GM18861 (cell line): ENCODE data around the gene PSME2.

ENCODE experiments used
- ATAC-seq: cut with Tn5 transposase; IDR thresholded peaks from one replicate; pipeline ENCODE4 v1.9.1; 2021; ENCODE audit not compliant: unreplicated experiment

The PSME2 gene, protein sequence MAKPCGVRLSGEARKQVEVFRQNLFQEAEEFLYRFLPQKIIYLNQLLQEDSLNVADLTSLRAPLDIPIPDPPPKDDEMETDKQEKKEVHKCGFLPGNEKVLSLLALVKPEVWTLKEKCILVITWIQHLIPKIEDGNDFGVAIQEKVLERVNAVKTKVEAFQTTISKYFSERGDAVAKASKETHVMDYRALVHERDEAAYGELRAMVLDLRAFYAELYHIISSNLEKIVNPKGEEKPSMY

DNA sequence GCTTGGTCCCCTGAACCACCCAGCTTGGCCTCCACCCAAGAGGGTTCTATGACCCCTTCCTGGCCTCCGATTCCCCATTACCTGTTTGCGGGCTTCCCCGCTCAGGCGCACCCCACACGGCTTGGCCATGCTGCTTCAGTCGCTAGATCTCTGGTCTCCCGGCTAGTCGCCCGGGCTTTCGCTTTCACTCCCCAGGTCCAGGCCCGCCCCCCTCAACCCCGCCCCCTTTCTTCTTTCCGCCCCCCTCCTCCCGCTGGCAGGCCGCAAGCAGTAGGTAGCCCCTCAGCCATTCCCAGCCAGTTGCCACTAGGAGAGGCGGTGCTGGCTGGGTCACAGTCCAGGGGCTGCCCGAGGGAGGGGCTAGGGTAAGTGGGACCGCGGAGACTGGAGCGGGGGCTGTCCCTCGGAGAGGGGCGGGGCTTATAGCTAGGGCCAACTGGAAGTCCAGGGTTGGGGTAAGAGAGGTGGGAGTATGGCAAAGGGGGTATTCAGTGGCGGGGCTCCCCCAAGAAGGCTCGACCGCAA is at the start of gene PSME2:
PSME2 (minus strand) TSS at position 158 of the 525 bp plus-strand sequence; CDS start at position 129, 29 bp downstream.
- peak; percentile 53 for ATAC-seq

DNA sequence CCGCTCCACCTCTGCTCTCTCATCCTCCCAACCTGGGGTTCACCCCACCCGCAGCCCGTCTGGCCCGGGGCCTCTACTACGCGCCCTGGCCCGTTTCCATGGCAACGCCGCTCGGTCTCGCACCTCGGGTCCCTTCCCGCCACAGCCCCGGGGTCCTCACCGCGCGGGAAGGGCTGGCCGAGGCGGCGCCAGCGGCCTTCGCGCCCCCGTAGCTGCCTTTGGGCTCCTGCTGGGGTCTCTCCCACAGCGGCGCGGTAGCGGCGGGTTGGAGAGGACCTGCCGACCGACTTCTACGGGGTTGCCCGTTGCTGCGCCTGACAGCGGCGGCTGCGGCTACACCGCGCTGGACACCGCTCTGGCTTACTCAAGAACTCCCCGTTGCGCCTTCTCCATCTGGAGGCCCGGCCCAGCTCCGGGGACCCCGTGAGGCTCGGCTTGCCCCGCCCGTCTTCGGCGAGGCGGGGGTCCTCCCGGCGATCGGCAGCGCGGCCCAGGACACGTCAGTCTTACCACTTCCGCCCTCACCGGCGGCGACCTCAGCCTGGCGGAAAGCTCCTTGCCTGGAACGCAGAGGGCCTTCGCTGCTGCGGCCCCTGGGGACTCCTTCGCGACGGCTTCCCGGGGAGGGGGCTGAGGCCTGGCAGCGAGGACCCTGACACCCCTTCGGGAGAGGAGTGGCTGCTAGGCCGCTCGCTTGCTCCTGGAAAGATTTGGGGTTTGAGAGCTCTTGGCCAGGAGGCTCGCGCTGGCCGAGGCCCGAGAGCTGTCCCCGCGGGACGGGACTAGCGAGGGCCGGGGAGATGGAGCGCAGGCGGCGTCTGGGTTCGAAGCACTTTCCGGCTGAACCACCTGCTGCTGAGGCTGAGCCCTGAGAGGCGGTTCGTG is 49.0 kb upstream of the PSME2 start, which contains the start of gene TM9SF1:
TM9SF1 (minus strand) TSS at position 256 of the 885 bp plus-strand sequence. CDS start 422 bp downstream, outside the sequence.
- peak; percentile 78 for ATAC-seq

DNA sequence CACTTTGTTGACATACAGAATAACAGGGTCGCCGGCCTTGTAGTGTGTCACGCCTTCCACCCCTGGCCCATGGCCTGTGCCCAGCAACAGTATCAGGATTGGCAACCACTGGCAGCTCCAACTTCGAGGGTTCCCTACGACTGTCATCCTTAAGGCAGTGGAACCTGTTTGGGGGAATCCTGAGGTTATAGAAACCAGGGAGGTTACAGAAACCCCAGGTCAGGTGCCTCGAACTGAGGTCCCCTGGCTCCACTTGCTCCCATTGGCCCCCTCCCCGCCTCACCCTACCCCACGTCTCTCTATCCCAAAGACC is 48.4 kb upstream of the PSME2 start:
- ATAC-seq: no peak

DNA sequence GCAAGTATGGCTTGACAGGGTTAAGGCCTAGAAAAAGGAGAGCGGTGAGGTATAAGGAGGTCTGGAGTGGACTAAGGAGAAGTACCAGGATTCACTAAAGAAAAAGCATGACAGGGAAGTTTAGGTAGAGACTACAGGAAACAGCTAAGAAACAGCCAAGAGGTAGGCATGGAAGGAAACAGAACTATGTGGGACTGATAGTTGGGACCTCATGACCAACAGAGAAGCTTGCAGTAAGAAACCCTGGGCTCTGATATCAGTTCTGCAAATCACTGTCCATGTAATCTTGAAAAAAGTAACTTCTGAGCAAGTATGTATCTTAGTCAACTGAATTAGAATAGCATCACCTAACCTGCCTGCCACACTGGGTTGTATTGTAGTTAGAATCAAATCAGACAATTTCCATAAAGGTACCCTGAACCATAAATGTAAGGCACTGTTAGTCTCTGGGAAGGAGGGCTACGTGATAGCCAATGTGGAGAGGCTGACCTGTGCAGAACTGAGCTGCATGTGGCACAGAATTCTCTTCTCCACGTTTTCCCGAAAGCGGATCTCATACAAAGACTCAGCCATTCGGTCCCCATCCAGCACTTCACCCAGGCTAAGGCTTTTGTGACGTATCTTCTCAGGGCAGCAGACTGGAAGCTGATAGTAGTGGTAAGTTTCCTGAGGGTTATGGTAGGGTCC is 47.9 kb upstream of the PSME2 start:
- no peak for ATAC-seq

DNA sequence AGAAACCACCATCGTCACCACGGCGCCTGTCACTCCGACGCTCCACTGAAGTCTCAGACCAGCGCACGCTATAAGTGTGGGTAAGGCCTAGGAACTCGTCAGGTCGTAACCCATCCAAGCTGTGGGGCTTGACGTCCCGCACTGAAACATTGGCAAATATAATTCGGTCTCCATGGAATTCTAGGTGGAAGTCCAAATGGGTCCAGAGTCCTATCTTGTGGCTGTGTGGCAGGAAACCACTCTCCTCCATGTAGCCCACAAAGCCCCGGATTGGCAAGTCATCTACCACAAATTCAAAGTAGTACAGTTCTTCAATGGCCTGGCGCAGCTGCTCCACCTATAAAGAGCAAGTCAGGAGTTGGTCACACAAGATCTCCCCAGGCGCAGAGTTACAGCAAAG is 46.5 kb upstream of the PSME2 start:
- no peak for ATAC-seq

DNA sequence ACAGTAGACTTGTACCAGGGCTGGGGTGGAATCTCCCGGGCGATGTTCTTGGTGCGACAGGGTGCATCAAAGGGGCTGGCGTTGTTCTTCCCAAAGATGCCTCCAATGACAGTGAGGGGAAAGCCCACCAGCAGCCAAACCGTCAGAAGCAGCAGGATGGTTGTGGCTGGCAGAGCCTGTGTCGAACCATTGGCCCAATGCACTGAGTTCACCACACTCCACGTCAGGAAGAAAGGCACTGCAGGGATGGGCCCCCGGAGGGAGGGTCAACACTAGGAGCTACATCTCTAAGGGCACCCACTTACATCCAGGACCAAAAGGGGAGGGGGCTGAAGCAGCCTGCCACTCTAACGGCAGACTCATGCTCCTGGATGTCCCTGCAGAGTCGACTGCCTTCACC is 44.0 kb upstream of the PSME2 start:
- no peak for ATAC-seq

DNA sequence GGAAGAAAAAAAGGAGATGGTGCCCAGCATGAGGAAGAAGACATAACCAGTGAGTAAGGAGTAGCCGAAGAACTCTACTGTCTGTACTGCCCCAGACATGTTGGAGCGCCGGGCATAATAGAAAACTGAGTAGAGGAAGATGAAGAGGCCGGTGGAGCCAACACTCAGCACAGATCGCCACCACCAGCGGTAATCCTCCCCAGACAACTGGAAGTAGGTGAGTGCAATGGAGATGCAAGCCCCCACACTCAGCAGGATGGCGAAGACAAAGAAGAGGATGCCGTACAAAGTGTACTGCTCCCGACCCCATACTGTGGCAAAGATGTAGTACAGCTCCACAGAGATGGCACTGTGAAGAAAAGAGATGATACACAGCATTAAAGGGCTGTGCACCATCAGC is 43.0 kb upstream of the PSME2 start:
- ATAC-seq: no peak

DNA sequence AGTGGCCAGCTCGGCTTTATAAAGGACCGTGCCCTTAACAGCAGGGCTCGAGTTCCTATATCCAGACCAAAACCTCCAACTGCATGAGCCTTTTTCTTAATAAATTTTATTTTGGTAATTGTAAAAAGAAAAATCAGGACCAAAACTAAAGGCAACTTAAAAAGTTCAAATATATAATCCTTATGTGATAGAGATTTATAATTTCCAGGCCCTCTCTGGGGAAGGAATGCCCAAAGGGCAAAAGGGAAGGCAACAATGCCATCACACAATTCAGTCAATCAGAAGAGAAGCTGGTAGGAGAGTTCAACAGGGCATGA is 42.6 kb upstream of the PSME2 start:
- no peak for ATAC-seq

DNA sequence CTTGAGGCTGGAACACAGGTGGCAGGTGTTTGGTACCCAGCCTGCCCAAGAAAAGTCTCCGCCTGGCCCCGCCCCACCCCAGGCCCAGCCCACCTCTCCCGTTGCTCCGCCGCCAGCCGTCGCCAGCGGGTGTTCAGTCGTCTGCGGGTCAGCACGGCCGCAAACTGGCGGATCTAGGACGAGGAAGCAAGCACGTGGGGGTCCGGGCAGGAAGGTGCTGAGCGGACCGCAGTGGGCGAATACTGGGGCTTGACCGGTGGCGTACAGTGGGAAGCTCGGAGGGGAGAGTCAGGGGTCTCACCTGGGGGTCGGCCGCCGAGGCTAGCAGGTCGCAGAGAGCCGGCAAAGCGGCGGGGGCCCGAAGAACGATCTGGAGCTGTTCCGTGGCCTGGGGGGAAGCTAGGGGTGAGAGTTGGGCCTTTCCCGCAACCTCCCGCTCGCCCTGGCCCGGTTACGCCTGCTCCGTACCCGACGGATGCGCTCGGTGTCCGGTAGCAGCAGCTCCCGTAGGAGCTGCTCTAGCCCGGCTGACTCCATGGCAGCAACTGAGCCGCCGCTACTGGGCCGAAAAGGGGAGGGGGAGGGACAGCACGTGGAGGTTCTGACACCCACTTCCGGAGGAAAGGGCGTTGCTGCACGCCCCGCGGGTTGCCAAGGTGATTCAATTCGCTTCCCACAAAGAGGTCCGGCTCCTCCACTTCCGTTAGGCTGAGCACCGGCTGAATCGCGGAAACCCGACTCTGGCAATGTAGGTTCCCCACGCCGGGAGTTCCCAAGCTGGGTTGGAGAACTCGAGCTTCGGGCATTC is 42.0 kb upstream of the PSME2 start, which contains the start of gene IPO4:
IPO4 (minus strand) TSS at position 566 of the 808 bp plus-strand sequence; CDS start at position 537, 29 bp downstream.
- peak; percentile 82 for ATAC-seq

DNA sequence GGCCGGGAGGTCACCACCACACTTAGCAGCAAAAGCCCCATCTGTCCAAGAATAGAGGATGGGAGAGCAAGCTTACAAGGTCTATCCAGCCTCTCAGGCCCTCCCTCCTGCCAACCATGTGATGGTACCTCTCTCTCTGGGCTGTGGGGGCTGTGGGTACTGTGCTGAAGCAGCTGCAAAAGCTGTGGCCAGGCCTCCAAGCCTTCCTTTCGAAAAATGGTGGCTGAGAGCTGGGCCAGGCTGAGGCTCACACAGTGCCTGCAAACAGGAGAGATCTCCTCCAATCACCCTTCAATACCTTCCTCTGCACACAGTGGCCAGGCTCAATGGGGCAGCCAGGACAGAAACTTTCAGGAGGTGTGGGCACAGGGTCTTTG is 41.1 kb upstream of the PSME2 start:
- no peak for ATAC-seq

DNA sequence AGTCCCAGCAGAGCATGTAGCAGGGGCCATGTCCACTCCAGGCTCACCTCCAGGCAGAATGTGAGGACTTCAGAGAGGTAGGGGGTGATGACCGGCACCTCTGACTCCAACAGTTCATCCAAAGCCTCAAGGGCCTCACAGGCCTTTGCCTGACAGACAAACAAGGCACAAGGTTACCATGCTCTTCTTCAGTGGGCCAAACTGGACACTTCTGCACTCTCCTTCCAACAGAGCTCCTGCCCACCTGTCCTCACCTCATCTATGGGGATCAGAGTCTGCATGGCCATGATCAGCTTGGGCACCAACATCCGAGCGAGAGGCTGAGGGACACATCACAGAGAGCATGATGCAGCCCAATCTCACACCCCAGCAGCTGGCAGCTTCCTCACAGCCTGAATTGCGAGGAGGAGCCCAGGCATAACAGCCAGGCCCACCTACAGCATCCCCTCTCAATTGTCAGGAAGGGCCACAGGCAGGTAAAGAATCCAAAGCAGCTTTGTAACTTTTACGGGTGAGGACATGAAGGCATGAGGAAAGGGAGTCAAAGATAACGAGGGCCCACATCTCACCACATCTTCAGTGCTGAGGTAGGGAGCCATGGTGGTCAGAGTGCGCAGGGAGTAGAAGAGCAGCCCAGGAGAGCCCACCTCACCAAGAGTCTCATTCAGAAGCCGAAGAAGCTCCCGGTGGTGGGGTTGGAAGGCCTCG is 40.6 kb upstream of the PSME2 start:
- ATAC-seq: no peak

DNA sequence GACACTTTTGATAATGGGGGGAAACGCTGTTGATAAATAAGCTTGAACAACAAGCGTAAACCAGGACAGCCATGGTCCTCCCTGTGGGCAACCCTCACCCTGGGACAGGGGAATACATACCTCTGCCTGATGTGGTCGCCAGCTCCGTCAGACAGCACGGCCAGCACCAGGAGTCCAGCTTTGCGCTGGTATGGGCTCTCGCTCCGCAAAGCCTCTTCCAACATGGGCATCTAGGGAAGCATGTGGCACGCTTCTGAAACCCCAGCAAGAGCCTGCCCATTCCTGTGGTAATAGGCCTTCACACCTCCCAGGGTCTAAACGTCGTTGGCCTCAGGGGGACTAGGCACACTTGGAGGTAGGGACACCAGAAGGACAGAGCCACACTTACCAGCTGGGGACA is 39.3 kb upstream of the PSME2 start:
- ATAC-seq: no peak

DNA sequence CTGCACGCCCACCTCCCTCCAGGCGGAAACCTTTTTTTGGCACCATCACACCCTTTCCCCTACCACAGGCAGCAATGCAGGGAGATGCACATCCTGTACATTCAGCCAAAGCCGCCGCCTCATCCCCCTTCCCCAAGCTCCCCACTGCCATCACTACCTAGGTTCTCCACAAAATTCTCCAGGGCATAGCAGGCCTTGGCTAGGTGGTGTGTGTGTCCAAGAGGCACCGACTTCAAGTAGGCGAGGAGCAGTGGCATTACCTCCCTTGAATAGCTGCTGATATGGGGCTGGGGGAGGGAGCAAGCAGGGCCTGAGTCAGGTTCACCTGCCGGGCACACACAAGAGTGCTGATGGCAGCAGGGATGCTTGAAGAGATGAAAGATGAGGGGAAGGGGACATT is 38.6 kb upstream of the PSME2 start:
- ATAC-seq: no peak

DNA sequence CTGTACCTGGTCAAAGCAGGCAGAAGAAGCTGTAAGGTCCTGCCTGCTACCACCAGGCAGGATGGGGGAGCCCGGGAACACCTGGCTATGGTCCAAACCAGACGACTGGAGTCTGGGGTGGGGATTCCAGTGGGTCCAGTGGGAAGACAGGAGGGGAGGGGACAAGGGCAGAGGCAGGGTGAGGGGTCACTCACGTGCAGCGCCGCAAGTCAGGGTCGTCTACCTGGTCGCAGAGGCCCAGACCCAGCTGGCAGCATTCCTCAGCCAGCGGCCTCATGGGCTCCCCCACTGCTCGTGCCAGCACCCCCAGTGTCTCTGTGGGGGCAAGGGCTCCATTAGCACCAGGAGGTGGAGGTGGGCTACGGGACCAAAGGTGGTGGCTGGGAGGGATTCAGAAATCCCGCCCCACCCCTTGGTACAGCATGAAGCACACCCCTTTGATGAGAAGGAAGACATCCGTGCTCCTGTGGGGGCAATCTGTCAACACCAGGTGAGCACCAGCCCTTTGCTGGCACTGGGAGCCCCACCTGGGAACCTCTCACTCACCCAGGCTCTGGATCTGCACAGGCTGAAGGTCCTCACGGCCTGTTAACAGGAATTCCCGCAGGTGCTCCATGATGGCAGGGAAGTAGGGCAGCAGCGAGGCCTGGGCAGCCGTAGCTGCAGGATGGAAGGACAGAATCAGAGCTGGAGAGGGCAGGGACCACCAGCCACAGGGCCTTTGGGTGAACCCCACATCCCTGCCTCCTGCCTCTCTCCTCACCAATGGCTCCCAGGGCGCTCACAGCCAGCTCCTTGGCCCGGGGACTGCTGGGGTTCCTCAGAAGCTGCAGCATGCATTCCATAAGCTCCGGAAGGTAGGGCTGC is 37.9 kb upstream of the PSME2 start:
- ATAC-seq: no peak

DNA sequence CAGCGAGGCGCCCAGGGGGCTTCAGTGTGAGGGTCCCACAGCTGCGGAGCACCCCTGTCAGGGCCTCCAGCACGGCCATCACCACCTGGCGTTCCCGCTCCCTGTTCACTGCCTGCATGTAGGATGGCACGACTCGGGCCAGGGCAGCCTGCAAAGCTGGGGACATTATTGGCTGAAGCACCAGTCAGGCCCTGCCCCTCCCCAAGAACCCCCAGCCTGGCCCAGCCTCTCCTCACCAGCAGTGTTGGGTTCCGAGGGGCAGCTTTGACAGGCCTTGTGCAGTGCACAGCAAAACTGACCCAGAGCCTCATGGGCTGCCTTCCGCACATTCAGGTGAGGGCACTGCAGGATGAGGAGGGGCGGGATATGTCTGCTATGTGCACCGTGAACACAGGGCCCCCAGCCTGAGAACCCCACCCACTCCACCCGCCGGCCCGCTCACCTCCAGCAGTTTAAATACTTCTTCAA is 36.6 kb upstream of the PSME2 start:
- ATAC-seq: no peak

DNA sequence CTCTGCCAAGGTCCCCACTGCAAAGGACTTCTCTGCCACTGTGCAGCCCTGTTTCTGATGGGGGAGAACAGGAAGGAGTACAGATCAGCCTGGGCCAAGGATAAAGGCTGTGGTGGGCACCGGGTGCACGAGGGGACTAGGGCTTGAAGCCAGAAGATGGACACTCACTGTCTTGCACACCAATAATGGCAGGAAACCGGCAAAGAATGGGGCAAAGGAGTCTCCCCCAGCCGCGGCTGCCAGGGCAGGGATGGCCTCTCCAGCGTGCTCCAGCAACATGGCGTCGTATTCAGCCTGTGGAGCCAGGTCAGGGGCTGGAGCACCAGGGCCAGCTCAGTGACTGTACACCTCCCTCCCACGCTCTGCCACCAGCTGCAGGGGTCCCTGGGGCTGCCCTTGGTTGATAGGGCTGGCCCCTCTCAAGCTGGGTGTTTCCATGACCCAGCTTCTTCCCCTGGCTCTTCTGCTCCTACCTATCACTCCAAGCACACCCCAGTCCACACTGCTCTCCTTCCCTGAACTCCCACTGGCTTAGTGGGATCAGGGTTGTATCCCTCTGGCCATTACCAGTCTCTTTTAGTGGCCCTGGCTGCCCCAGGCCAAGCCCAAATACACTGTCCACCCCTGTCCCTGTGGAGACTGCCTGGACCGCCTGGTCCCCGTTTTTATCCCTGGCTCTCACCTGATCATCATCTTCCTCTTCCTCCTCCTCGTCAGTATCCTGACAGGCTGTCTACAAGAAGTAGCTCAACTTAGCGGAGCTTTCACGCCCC is 35.9 kb upstream of the PSME2 start:
- ATAC-seq: no peak

DNA sequence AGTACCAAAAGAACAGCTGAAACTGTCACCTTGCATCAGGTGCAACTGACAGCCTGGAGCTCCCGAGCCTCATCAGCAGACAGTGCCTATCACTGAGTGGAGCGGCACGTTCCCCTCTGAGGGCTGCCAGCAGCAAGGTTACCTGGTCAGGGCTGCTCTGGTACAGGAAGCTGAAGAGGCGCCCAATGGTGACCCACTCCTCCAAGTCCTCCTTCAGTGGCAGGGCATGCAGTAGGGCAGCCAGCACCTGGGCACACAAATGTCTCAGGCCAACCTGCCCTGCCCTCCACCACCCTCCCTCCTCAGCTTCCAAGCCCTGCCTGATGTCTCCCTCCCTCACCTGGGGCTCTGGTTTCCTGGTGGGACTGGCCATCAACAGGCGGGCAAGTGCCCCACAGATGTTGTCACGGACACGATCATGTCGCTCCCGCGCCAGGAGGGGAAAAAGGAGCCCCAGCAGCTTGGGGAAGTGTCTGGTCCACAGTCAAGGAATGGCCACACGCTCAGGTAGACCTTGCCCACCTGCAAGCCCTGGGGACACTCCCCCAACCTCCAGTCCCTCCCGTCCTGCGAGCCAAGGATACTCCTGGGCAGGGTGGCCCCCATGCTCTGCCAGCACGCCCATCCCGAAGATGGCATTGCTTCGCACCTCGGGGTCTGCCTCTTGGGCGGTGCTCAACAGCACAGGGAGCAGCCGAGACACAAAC is 35.1 kb upstream of the PSME2 start:
- no peak for ATAC-seq
